ENCODE data around the gene ANXA6.

The ANXA6 gene

DNA sequence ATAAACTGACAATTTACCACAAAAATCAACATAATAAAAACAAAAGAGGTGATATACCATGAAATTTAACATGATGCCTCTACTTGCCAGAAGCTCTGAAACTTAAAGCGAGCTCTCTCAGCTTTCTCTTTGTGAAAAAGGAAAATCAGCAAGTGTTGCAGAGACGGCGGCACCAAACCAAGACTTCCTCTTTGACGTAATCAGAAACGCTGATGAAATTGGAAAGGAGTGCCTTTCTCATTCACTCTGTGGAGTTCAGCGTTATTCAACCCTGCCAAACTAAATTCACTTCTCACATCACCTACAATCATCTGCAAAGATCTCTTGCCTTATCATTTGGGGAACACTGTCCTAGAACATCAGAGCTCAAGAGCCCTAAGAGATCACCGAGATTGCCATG lies 32.2 kb downstream of the ANXA6 start:
- DNase-seq = no peak

DNA sequence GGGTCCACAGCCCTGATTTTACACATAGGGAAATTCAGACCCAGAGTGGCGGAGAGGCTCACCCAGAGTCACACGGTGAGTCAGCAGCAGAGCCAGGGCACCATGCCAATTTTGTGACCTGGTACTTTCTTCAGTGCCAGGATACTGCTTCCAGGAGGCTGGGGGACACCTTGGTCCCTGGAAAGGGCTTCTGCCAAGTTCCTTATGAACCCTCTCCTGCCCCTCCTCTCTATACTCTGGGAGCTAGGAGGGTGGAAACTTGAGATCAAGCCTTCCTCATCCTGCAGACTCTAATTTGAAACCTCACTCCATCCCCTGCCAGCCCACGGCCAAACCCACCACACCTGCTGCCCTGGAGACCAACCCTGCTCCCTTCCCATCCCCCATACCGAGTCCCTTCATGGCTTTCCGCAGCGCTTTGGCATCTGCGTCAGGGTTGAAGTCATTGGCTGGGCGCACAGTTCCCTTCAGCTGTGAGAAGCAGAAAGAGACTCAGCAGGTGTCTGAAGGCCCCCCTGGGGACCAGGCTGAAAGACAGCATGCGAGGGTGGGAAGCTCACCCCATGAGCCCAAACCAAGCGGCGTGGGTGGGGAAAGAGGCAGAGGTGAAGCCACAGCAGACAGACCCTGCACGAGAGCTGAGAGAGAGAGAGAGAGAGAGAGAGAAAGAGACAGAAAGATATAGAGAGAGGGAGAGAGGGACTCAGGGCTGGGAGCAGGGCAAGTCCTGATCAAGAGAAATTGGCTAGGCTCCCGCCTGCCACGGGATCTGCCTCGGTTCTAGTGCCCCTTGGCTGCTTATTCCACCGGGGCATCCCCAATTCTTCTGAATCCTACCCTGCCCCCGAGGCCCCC lies 33.5 kb downstream of the ANXA6 start:
- DNase-seq = no peak

DNA sequence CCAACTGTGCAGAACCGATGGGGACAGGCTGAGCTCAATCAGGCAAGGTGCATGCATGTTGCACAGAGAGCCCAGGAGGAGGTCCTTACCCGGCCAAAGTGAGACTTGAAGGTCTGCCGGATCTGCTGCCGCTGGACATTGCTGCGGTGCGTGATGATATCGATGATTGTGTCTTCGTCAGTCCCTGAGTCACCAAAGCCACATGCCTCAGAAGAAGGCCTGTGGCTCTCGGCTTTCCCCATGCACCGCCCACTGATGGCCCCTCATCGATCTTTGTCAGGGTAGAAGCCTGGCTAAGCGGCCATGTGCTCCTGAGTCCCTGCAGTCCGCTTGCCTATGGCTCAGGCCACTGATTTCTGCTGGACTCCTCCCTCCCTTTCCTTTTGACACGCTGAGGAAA lies 34.8 kb downstream of the ANXA6 start:
- no peak for DNase-seq

DNA sequence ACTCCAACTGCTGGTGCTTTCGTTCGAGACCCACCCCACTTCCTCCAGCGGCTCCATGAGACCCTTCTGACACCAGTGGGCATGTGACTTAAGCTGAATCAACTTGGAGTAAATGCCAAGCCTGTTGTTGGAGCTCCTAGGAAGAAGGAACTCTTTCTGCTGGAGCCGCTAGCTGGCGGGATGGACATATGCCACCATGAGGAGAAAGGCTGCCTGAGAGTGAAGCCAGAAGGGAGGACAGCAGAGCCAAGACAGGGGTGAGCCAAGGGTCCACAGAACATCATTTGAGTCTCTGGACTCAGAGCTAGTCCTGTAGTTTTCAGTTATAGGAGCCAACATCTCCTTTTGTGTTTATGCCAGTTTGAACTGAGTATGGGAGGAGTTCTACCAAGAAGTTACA lies 35.9 kb downstream of the ANXA6 start:
- no peak for DNase-seq

DNA sequence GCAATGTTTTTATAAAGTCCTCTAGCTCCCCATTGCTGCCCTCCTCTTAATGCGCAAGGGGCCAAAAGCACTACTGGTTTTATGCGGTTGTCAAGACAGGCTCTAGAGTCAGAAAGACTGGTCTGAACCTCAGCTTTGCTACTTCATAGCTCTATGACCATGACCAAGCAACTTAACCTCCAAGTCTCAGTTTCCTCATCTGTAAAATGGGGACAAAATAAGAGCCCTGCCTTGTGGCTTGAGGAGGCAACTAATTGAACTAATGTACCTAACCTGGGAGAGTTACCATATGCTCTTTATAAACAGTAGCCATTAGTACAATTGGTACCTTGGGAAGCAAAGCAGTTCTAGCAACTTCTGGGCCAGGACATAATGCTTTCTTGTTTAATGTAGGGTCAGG lies 36.5 kb downstream of the ANXA6 start:
- no peak for DNase-seq

DNA sequence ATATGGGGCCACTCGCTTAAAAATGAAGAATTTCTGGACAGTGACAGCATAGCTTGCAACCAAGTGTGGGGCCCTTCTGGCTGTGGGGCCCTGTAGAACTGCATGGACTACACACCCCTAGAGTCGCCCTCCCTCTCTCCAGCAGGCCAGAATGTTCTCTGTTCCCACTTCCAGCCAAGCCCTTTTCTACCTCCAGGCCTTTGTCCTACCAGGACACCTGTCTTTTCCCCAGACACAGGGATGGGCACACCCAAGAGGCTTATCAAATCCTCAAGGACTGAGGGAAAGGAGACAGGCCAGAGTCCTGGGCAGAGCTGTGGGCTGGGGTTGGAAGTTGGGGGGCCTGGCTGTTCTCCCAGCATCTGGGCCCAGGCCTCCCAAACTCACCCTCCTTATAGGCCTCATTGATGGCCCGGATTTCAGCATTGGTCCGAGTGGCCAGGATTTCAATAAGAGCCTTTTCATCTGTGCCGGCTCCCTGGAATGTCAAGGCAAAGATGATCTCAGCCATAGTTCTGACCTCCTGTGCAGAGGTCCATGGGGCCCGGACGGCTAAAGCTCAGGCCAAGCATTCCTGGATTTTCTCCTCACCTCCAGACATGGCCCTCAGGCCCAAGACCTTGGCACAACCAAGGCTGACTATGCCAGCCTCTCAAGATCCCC lies 38.5 kb downstream of the ANXA6 start:
- no peak for DNase-seq

DNA sequence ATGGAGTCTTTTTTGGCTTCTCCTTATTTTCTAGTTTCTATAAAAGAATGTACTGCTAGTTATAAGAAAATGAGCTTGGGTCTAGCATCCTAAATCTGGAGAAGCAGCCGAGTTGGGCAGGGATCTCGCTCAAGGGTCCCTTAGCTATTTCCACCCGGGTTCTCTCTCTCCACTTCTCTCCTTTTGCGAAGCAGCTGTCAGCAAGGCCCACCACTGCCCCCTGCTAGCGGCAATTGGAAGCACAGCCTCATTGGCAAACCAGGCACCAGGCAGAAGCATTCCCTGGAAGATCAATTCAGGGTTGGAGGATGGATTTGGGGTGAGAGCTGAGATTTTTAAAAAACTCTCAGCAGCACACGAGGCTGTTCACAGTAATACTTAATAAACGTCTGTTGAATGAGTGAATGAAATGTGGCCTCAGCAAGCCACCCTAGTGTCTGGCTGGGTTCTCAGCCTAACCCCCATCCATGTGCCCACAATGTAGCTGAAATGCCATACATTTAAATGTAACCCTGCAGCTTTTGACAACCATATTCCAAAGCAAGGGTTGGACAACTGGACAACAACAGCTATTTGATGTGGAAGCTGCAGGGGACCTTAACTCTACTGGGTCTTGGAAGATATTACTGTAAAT lies 42.2 kb downstream of the ANXA6 start:
- DNase-seq = no peak

DNA sequence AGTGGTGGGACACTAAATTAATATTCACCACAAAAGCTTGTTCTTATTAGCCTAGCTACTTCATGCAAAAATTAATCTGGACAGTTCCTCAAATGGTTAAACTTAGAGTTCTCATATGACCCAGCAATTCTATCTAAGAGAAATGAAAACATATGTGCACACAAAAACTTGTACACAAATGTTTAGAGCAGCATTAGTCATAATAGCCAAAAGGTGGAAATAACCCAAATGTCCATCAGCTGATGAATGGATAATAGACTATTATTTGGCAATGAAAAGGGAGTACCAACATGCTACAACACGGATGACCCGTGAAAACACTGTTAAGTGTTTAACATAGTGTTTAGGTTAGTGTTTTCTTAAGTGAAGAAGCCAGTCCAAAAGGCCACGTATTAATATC lies 43.9 kb downstream of the ANXA6 start:
- DNase-seq = no peak

DNA sequence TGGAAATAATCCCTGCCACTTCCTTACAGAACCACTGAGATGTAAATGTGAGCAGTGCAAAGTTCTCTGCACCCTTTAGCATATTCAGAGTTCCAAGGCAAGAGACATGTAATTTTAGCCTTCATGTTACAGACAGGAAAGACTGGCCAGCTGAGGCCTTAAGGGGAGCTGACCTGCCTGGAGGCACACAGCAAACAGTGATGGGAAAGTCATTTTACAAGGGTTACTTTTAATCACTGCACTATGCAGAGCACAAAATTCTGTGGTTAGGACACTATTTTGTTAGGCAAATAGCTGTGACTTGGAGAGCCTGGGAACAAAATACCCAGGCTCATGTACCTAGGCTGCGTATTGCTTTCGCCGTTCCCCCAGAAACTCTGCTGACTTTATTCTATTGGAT lies 46.6 kb downstream of the ANXA6 start:
- no peak for DNase-seq

DNA sequence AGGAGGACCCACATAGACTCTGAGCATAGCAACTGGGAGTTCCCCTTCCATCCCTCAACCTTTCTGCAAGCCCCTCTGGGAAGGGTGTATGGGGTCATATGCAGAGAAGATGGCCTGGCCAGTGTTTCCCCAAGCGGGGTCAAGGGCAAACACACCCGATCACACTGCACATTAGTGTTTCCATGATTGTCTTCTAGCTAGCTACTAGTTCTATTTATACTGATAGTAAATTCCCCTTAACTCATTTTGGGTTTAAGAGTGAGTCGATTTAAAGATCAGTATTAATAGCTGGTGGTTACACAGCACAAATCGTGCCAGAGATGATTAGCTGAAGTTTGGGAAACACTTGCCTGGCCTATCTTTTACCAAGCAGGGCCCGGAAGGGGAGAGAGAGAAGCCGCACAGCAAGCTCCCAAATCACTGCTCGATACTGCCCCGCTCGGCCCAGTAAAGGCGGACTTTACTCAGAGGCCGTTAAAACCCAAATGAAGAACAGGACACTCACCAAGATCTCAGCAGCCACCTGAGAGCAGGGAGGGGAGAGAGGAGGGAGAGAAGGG lies 47.4 kb downstream of the ANXA6 start:
- no peak for DNase-seq

DNA sequence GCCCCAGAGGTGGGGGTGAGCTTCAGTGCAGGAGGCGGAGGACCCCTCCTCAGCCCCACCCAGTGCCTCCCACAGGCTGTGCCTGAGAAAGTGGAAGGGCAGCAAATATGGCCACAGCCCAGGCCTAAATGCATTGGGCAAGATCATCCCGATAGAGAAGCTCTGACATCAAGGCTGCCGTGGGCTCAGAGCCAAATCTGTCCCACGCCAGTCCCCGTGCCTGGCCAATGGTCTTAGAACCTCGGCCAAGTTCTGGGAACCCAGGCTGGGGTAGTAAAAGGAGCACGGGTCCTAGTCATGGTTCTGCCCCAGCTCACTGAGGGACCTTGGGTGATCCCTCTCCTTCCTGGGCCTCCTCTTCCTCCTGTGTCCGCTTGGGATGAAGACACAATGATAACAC lies 49.0 kb downstream of the ANXA6 start:
- DNase-seq = no peak

DNA sequence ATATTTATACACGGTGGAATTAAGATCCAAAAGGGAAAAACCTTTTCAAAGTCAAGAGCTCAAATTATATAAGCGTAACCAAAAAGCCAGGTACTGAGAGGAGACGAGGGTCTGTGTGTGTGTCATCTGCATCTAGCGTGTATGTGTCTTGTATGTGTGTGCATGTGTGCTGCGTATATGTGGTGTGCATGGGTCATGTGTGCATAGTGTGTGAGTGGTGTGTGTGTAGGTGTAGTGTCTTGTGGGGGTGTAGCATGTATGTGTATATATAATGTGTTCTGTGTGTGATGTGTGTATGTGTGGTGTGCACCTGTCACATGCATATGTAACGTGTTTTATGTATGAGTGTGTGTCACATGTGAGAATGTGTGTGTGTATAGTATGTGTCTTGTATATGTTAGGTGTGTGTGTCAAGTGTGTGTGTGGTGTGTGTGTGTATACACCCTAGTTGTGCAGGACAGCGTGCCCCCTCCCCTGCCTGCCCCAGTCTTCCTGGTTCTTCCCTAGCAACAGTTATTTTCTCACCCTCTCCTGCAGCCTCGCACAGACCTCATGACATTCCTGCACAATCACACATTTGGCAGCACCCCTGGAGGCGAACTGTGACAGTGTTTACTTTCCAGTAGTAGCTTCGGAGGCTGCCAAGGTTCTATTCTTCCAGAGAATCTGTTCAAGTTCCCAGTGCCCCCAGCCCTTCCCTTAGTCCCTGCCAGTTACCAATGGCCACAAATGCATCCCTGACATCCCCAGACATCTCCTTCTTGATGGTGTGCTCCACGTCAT lies 49.6 kb downstream of the ANXA6 start:
- no peak for DNase-seq

DNA sequence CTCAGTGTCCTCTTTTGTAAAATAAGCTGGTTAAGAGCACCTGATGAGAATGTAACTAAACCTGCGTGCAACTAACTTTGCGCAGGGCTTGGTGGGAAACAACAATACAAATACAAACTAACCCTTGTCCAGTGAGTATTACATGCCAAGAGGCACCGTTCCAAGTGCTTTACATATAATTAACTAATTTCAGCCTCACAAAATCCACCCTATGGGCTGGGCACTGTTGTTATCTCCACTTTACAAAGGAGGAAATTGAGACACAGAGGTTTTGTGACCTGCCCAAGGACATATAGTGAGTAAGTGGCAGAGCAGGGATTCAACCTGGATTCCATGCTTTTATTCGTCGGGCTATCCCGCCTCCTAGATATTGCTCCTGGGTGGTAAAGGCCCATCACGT lies 50.5 kb downstream of the ANXA6 start:
- no peak for DNase-seq

DNA sequence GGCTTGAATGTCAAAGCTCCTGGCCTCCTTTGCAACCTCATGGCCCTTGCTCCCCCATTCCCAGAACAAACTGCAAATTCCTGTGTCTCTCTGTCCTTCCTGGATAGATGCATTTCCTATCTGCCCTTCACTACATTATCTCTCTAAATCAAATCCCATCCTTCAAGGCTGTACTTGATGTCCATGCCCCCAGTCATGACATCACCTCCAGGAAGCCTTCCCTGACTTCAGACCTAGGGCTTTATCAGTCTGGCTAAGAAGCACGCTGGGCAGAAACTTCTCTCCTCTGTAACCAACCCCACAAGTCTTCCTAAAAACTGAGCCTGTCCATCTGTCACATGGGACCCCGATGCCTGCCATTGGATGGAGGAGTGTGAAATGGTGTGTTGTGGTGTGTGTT lies 51.1 kb downstream of the ANXA6 start:
- DNase-seq = no peak

DNA sequence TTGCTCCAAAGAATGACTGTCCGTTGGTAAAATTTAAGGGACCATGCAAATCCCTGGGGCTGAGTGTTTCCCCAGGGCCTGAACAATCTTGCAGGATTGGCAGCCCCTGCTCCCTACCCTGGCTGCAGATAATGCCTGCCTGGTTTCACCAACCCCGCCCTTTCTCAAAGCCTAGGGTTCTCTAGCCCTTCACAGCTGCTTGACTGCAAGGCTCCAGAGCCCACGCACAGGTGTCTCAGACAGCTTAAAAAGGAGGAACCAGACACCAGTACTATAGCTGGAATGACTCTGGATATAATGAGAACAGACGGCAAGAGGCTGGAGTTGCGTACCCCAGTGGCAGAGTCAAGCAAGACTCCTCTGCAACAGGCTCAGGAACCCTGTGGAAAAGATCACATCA lies 51.5 kb downstream of the ANXA6 start:
- no peak for DNase-seq

DNA sequence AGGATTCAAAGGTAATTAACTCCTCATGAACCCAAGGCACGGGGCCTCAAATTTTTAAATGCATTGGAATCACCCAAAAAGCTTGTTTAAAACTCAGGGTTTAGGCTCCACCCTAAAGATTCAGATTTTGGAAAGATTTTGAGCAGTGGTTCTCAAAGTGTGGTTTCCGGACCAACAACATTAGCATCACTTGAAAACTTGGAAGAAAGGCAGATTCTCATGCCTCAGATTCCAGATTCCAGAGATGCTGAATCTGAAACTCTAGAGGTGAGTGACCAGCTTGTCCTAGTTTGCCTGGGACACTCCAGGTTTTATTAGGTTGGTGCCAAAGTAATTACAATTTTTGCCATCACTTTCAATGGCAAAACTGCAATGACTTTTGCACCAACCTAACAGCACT lies 52.0 kb downstream of the ANXA6 start:
- no peak for DNase-seq

DNA sequence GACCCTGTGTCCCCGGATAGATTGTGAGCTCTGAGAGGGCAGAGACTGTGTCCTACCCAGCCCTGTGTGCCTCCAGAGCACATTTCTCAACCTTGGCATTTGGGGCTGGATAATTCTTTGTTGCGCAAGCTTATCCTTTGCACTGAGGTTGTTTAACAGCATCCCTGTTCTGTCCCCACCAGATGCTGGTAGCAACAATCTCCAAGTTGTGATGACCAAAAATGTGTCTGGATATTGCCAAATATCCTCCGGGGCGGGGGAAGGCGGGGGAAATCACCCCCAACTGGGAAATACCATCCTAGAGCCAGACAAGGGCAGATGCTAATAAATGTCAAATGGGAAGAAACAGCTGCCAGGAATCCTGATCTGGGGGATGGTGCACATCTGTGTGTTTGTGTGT lies 52.8 kb downstream of the ANXA6 start:
- no peak for DNase-seq

DNA sequence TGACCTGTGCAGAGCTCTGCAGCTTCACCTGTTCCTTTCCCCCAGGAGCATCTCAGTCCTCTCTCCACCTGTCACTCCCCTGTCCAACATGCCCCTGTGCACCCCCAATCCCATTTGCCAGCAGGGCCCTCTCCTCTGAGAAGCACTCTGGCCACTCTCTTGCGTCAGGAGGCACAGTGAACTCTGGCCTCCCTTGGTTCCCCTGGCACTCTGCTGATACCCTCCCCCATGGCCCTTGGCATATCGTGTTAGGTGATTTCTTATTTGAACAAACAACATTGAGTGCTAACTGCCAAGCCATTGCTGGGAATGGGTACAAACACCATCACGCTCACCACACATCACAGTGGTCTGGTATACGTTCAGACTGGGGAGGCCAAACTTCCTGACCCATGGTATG lies 55.8 kb downstream of the ANXA6 start:
- no peak for DNase-seq

DNA sequence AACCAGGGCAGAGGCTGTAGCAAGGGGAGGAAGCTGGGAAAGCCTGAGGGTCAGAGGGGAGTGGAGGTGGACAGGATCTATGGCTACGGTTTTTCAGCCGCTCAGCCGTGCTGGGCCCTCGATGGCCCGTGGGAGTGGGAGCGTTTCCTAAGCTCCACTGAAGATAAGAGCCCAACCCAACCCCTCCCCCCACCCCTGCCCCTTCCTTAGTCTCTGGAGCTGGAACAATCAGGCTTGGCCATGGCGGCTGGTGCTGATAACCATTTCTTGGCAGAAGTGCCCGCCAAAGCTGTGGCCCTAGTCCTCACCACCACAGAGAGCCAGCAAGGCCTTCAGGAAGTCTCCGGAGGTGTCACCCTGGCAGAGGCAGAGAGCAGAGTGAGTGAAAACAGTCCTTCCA lies 56.4 kb downstream of the ANXA6 start:
- DNase-seq = no peak

DNA sequence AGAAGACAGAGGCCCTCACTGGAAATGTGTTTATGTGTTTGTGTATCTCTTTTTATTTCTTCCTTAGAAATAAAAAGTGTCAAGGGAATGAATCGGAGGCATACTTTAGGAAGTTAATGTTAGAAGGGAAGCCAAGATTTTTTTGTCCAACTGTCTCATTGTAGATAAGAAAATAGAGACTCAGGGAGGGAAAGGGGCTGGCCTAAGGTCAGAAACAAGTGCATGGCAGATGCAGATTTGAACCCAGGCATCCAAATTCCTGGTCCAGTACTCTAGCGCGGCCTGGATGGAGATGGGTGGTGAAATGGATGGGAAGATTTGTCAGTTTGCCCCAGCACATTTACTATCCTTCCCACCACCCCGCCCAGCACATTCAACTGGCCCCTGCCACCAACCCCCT lies 56.9 kb downstream of the ANXA6 start:
- no peak for DNase-seq

DNA sequence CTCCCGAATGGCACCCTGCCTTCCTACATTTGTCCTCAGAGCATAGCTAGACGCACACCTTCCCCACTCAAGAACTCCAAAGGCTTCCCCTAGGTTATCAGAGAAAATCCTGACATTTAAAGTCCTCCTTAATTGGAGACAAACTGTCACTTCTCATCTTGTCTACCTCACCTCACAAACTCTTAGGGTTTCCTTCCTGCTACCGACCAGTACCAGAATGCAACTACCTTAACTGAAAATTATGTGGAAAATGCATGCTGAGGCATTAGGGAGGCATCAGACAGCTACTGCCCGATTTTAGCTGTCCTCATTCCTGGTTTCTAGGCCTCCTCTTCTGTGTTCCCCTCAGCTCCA lies 58.8 kb downstream of the ANXA6 start:
- no peak for DNase-seq

DNA sequence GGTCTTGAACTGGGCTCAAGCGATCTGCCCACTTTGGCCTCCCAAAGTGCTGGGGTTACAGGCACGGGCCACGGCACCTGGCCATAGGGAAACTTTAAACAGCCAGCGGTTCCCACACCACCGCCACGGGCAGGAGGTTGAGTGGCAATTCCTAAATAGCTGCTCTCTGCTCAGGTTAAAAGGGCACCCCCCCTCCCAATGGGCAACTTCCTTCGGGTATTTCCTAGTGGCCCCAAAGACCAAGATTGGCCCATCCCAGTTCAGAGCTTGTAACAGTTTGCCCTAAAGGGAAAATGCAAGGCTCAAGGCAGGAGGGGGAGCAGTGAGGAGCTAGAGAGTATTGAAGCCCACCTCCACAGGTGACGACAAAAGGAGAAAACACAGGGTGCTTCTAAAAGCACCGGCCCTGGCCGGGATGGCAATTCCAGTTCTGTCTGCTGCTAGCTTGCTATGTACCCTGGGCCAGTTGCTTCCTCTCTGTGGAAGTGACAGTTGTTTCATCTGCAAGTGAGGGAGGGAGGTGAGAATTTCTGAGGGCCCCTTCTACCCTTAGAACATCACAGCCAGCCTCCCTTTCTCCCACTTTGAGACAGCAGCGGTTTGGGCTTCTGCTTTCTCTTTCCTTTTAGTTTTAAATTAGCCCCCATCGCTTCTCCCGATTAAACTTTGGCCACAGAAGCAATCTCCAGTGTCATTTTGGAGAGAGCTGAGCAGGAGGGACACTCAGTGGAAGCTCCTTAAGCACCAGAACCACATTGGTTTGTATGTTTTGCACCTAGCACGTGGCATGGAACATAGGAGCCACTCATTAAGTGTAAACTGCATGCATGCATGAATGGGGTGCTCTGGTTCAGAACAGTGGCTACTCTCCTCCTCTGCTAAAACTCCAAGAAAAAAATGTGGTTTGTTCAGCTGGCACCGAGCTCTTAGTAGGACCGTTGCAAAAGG lies 59.5 kb downstream of the ANXA6 start:
- DNase-seq = no peak
